SJCRH30 (cell line): Measurements from ENCODE around the gene ENTREP3. TPM values are rescaled to one million over a fixed set of nuclear protein-coding genes. Genes with fewer than 3 reads are reported as not detected.
A peak's percentile ranks its signal among the peaks of the same experiment; 100 is the strongest.
"Not testable (repeated sequence)": the region's sequence is repeated elsewhere in the genome, so short reads cannot be mapped to it uniquely, and the experiment has no call there.

Source experiments
- DNase-seq, 2 experiments: peaks; one replicate each; pipeline ENCODE4 v3.0.0-alpha.2; 2015 to 2020
- H3K27ac ChIP-seq: fragments of 250-450 bp; sonication (Bioruptor Pico); 2 replicates; pipeline ENCODE4 v1.5.1; 2020; ENCODE audit warnings: mild to moderate bottlenecking, moderate library complexity
- H3K27me3 ChIP-seq: fragments of 250-450 bp; sonication (Bioruptor Pico); 2 replicates; pipeline ENCODE4 v1.5.1; 2020; ENCODE audit warnings: mild to moderate bottlenecking, moderate library complexity
- H3K36me3 ChIP-seq: fragments of 250-450 bp; sonication (Bioruptor Pico); 2 replicates; pipeline ENCODE4 v1.5.1; 2020; ENCODE audit warnings: mild to moderate bottlenecking, moderate library complexity
- H3K4me1 ChIP-seq: fragments of 250-450 bp; sonication (Bioruptor Pico); 2 replicates; pipeline ENCODE4 v1.5.1; 2020; ENCODE audit warnings: mild to moderate bottlenecking, moderate library complexity
- H3K4me3 ChIP-seq: fragments of 250-450 bp; sonication (Bioruptor Pico); 2 replicates; pipeline ENCODE4 v1.5.1; 2020; ENCODE audit warnings: mild to moderate bottlenecking, moderate library complexity
- H3K9me3 ChIP-seq: fragments of 250-450 bp; sonication (Bioruptor Pico); replicated peaks from 2 replicates; pipeline ENCODE4 v1.5.1; 2020; ENCODE audit warnings: mild to moderate bottlenecking, moderate library complexity
- total RNA-seq: library from RNA; depleted of rRNA; stranded (reverse); fragments of >200 nt; shearing (Covaris generic); gene quantifications from 2 replicates; pipeline ENCODE4 v1.2.3, GENCODE V29; 2014

The ENTREP3 gene
- total RNA-seq, 1 experiment from 2014 or later, result 12.7 TPM

GRCh38 chr1:155227261-155228095 is 27.8 kb downstream of the ENTREP3 start:
- peak overlapping the region; percentile 68 for H3K27ac ChIP-seq
- peak overlapping the region; percentile 65 for H3K4me3 ChIP-seq
- H3K36me3 ChIP-seq, result no peaks in the 10 kb centered on the region; the same call in 1 of the 2 replicates
- peaks cover 3% of the 10 kb centered on the region for H3K4me1 ChIP-seq
- no peaks in the 10 kb centered on the region for H3K9me3 ChIP-seq
- DNase-seq, result peak; percentile 99
- H3K27me3 ChIP-seq, result no peaks in the 10 kb centered on the region

- Histone ChIP-seq H3K4me1 (peaks cover 3% of the 10 kb centered on the region), H3K36me3 (no peaks in the 10 kb centered on the region; the same call in 1 of the 2 replicates), H3K27ac (peak overlapping the region; percentile 68), H3K9me3 (no peaks in the 10 kb centered on the region), H3K4me3 (peak overlapping the region; percentile 65), H3K27me3 (no peaks in the 10 kb centered on the region)
- peak; percentile 61 to 68 for DNase-seq
Measured at GRCh38 chr1:155226910-155227260, 28.4 kb downstream of the ENTREP3 start.

- DNase-seq, result peak; percentile 73 to 81
- H3K27me3 ChIP-seq, result no peaks in the 10 kb centered on the region
- no peaks in the 10 kb centered on the region for H3K9me3 ChIP-seq
- H3K4me1 ChIP-seq, result peaks cover 3% of the 10 kb centered on the region
- peak overlapping the region; percentile 68 for H3K27ac ChIP-seq
- H3K36me3 ChIP-seq, result no peaks in the 10 kb centered on the region; the same call in 1 of the 2 replicates
- H3K4me3 ChIP-seq, result peak overlapping the region; percentile 65
Measured at GRCh38 chr1:155226188-155226909, 28.9 kb downstream of the ENTREP3 start.

GRCh38 chr1:155225404-155225759 is 29.9 kb downstream of the ENTREP3 start:
- not testable (repeated sequence) for H3K4me1 ChIP-seq, DNase-seq, H3K4me3 ChIP-seq, H3K27me3 ChIP-seq, H3K36me3 ChIP-seq, H3K27ac ChIP-seq, H3K9me3 ChIP-seq

GRCh38 chr1:155223047-155223446 is 32.2 kb downstream of the ENTREP3 start:
- Histone ChIP-seq H3K4me1 (peaks cover 3% of the 10 kb centered on the region), H3K4me3 (no peak overlapping the region), H3K27me3 (no peaks in the 10 kb centered on the region), H3K36me3 (no peaks in the 10 kb centered on the region; the same call in 1 of the 2 replicates), H3K9me3 (no peaks in the 10 kb centered on the region), H3K27ac (no peak overlapping the region)
- no peak for DNase-seq

GRCh38 chr1:155220211-155220965 is 34.9 kb downstream of the ENTREP3 start:
- H3K27me3 ChIP-seq, DNase-seq, H3K36me3 ChIP-seq, H3K4me3 ChIP-seq, H3K4me1 ChIP-seq, H3K27ac ChIP-seq, H3K9me3 ChIP-seq: not testable (repeated sequence)

- Histone ChIP-seq H3K4me3 (no peak overlapping the region), H3K27ac (no peak overlapping the region), H3K4me1 (no peaks in the 10 kb centered on the region), H3K9me3 (no peaks in the 10 kb centered on the region), H3K27me3 (no peaks in the 10 kb centered on the region), H3K36me3 (no peaks in the 10 kb centered on the region)
- no peak for DNase-seq
Measured at GRCh38 chr1:155219592-155220031, 35.7 kb downstream of the ENTREP3 start.

- no peak overlapping the region for H3K27ac ChIP-seq
- H3K4me3 ChIP-seq, result no peak overlapping the region
- DNase-seq, result peak; percentile 33 to 69
- H3K27me3 ChIP-seq, result no peaks in the 10 kb centered on the region
- H3K9me3 ChIP-seq, result no peaks in the 10 kb centered on the region
- no peaks in the 10 kb centered on the region for H3K36me3 ChIP-seq
- H3K4me1 ChIP-seq, result no peaks in the 10 kb centered on the region
Measured at GRCh38 chr1:155218854-155219591, 36.3 kb downstream of the ENTREP3 start.

GRCh38 chr1:155214702-155215101 is 40.6 kb downstream of the ENTREP3 start:
- not testable (repeated sequence) for H3K36me3 ChIP-seq, H3K9me3 ChIP-seq, DNase-seq, H3K27me3 ChIP-seq, H3K27ac ChIP-seq, H3K4me3 ChIP-seq, H3K4me1 ChIP-seq

GRCh38 chr1:155212051-155212440 is 43.2 kb downstream of the ENTREP3 start:
- not testable (repeated sequence) for H3K4me1 ChIP-seq, H3K9me3 ChIP-seq, DNase-seq, H3K27ac ChIP-seq, H3K36me3 ChIP-seq, H3K27me3 ChIP-seq, H3K4me3 ChIP-seq

- H3K27ac ChIP-seq, DNase-seq, H3K9me3 ChIP-seq, H3K27me3 ChIP-seq, H3K36me3 ChIP-seq, H3K4me1 ChIP-seq, H3K4me3 ChIP-seq: not testable (repeated sequence)
Measured at GRCh38 chr1:155211381-155212050, 43.8 kb downstream of the ENTREP3 start.

- Histone ChIP-seq H3K36me3 (no peaks in the 10 kb centered on the region), H3K4me1 (no peaks in the 10 kb centered on the region; the same call in none of the 2 replicates), H3K27me3 (no peaks in the 10 kb centered on the region), H3K9me3 (no peaks in the 10 kb centered on the region), H3K4me3 (no peak overlapping the region), H3K27ac (no peak overlapping the region)
- DNase-seq, result no peak
Measured at GRCh38 chr1:155210314-155211104, 44.8 kb downstream of the ENTREP3 start.

- peak in 1 of 2 experiments; percentile 22 for DNase-seq
- Histone ChIP-seq H3K27me3 (no peaks in the 10 kb centered on the region), H3K4me1 (no peaks in the 10 kb centered on the region; the same call in none of the 2 replicates), H3K27ac (peak overlapping the region; percentile 85), H3K9me3 (no peaks in the 10 kb centered on the region), H3K36me3 (no peaks in the 10 kb centered on the region), H3K4me3 (peak overlapping the region; percentile 82)
Measured at GRCh38 chr1:155209312-155209721, 46.0 kb downstream of the ENTREP3 start.
